NOMO-1 treated with dmso at 0.1 percent for 144 hours (cell line): ENCODE results near the gene VSIG10L.

ENCODE experiments used
- DNase-seq: peaks from one replicate; lab custom pipeline; 2025; ENCODE audit not compliant: unreplicated experiment; lab: John Stamatoyannopoulos, UW

The VSIG10L gene

DNA sequence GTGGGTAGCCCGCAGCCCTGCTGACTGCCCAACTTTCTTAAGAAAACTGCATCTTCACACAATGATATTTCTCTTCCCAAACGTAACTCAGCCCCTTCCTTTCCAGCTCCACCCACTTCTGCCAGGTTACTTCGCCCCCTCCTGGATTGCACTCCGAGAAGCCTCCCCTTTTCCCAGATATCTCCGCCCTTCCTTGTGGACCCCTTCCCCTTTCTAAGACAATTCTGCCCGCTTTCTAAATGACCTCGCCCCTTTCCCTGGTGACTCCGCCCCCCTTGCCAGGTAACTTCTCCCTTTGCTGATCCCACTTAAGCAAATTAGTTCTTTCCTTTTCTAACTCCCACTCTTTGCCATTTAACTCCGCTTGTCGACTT, 2.6 kb downstream of the VSIG10L start:
- no peak for DNase-seq

- DNase-seq = peak; percentile 63
Measured at GRCh38 chr19:51338563-51339312, 3.2 kb downstream of the VSIG10L start.

- DNase-seq = no peak
Measured at GRCh38 chr19:51337861-51338562, 3.9 kb downstream of the VSIG10L start.

GRCh38 chr19:51337141-51337860, 4.6 kb downstream of the VSIG10L start:
- no peak for DNase-seq

GRCh38 chr19:51333836-51334460, 8.0 kb downstream of the VSIG10L start:
- no peak for DNase-seq

DNA sequence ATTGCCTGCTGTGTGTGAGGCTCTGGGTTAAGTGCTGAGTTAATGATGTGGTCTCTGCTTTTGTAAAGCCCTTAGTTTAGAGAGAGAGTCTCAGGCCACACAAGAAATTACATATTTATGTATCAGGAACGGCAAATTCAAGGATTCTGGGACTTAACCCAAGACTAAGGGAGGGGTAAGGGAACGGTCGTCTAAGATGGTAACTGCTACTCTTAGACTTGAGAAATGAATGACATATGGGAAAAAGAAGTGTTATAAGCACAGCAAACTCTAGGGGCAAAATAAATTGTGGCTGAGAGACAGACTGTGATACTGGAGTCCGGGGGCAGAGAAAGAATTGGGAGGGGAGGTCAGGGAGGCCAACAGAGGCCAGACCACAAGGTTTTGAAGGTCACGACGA, 10.2 kb downstream of the VSIG10L start:
- no peak for DNase-seq

DNA sequence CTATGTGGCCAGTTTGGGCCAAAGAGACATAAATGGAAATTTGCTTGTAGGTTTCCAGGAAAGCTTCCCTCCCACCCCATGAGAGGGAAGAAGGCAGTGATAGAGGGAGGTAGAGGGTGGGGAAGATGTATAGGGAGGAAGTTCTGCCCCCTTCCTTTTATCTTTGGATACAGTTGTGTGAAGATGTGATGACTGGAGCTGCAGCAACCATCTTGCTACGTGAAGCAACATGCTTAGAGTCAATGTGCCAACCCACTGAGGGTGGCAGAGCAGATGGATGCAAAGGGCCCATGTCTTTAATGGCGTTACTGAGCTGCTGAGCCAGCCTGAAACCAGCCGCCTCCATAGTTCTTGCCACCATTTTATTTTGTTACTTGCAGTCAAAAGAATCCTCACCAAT, 10.7 kb downstream of the VSIG10L start:
- no peak for DNase-seq

DNA sequence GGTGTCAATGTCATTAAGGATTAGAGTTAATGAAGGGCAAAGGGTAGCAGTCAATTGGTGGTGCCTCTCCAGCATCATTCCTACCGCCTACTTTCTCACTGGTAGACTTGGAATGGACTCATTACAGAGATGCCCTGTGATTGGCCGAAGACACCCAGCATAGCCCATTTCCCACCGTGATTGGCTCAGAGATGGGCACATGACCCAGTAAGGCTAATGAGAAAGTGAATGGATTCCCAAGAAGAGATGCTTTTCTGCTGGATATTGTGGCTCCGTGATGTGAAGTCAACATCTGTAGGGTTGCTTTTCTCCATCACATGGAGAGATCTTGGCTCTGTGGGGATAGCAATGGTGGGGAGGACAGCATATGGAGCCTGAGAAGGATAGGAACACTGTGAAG, 11.6 kb downstream of the VSIG10L start:
- DNase-seq = no peak

DNA sequence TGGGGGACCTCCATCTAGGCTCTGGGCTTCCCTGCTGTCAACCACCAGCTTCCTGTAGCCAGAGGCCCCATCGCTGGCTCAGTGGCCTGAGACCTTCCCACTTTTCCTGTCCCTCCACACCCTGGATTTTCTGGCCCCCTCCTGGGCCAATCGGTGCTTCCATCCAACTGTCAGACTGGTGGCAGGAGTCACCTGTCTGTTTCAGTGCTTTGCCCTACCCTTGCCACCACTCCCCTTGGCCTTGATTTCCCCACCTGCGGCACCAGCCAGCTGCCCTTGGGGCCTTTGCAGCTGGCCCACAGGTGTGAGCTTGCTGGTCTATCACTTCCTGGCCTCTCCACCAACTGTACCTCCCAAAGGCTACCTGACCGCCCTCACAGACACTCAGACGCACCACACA, 12.5 kb downstream of the VSIG10L start:
- no peak for DNase-seq

GRCh38 chr19:51327066-51328001, 14.6 kb downstream of the VSIG10L start:
- peak; percentile 74 for DNase-seq

GRCh38 chr19:51326216-51327065, 15.5 kb downstream of the VSIG10L start:
- no peak for DNase-seq

- DNase-seq = no peak
Measured at GRCh38 chr19:51325161-51325976, 16.6 kb downstream of the VSIG10L start.

- DNase-seq = no peak
Measured at GRCh38 chr19:51324167-51324481, 17.8 kb downstream of the VSIG10L start.

DNA sequence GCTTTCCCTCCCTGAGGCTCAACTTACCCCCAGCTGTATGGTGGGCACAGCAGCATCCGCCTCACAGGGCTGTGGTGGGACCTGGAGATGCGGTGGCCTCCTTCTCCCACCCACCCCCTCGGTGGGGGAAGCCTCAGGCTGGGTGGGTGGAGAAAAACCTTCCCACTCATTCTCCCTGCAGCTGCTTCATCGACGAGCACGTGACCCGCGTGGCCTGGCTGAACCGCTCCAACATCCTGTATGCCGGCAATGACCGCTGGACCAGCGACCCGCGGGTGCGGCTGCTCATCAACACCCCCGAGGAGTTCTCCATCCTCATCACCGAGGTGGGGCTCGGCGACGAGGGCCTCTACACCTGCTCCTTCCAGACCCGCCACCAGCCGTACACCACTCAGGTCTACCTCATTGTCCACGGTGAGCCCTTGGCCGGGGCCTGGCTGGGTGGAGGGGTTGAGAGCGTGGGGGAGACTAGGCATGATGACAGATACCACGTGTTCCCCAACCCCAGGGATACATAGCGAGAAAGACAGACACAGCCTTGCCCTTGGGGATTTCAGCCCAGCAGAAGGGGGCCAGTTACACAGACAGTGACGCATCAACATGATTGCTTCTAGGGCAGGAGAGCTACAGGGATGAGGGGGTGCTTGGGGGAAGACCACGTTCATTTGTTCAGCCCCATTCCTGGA, 18.3 kb downstream of the VSIG10L start:
- no peak for DNase-seq

DNA sequence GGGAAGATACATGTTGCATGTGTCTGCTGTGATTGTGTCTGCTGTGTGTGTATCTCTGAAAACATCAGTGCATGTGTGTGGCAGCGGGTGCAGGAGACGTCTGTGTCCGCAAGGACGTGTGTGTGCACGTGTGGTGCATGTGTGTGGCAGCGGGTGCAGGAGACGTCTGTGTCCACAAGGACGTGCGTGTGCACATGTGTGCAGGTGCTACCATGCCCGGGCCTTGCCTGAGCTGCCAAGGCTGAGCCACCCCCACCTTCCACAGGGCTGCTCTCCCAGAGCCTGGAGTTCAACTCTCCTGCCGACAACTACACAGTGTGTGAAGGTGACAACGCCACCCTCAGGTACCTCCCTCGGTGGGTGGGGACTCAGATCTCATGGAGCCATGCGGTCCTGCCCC, 20.1 kb downstream of the VSIG10L start:
- no peak for DNase-seq

DNA sequence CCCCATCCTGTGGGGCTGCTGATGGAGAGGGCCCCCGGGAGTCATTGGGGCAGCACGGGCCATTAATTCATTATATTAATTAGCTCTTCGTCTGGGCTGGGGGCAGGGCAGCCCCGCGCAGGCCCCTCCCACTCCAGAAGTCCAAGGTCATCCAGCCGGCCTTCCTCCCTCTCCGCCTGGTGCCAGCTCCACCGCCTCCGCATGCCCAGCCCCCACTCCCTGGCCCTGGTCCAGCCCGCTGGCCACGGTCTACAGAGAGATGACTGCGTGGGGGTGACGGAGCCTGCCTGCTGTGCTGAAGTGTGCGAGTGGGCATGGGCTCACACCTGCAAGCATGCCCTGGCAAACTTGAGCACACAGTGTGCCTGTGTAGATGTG, 21.7 kb downstream of the VSIG10L start:
- DNase-seq = no peak

DNA sequence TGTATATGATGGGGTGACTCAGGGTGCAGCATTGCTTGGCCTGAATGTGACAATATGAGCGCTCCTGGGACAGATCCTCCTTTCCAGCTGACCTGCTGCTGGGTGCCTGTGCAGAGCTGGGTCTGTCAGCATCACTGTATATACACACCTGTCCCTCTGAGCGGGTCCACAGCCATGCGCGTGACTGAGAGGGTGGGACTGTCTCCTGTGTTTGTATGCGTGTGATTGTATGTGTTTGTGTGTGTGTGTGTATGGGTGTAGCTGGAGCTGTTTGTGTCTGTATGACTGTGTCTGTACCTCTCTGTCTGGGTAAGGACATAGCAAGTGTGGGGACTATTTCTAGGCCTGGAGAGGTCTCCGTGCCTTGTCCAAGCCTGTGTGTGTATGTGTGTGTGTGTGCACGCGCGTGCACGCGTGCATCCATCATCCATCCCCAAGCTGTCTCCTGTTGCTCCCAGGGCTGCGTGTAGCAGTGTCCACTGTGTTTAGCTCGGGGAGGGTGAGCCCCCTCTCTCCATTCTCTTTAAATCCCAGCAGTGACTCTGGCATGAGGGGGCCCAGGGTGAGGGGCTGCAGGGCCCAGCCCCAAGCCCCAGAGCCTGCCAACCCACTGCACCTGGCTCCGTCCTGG, 22.2 kb downstream of the VSIG10L start:
- DNase-seq = no peak
